HG03342 (cell line): ENCODE results near the gene TENT4B.

ENCODE experiments used
- ATAC-seq: cut with Tn5 transposase; IDR thresholded peaks from one replicate; pipeline ENCODE4 v1.9.1; 2021; ENCODE audit warnings: mild to moderate bottlenecking, moderate library complexity; ENCODE audit not compliant: unreplicated experiment

The TENT4B gene

GRCh38 chr16:50252874-50253513 lies 99.9 kb downstream of the TENT4B start:
- no peak for ATAC-seq

- ATAC-seq, result no peak
Observed at GRCh38 chr16:50253514-50253910, 100.4 kb downstream of the TENT4B start.

GRCh38 chr16:50254072-50254471 lies 101.0 kb downstream of the TENT4B start:
- no peak for ATAC-seq

- no peak for ATAC-seq
Observed at GRCh38 chr16:50255538-50255937, 102.4 kb downstream of the TENT4B start.

GRCh38 chr16:50256604-50257003 lies 103.5 kb downstream of the TENT4B start:
- no peak for ATAC-seq

- no peak for ATAC-seq
Observed at GRCh38 chr16:50257876-50258275, 104.8 kb downstream of the TENT4B start.

GRCh38 chr16:50259334-50260205 lies 106.5 kb downstream of the TENT4B start:
- no peak for ATAC-seq

- no peak for ATAC-seq
Observed at GRCh38 chr16:50260206-50261159, 107.4 kb downstream of the TENT4B start.

GRCh38 chr16:50261160-50261706 lies 108.1 kb downstream of the TENT4B start:
- no peak for ATAC-seq

GRCh38 chr16:50261707-50262235 lies 108.7 kb downstream of the TENT4B start:
- ATAC-seq, result no peak

GRCh38 chr16:50263060-50263909 lies 110.2 kb downstream of the TENT4B start:
- ATAC-seq, result no peak

GRCh38 chr16:50263940-50264929 lies 111.1 kb downstream of the TENT4B start:
- ATAC-seq, result peak; percentile 28

GRCh38 chr16:50265260-50265659 lies 112.2 kb downstream of the TENT4B start:
- no peak for ATAC-seq

GRCh38 chr16:50265716-50266336 lies 112.7 kb downstream of the TENT4B start:
- ATAC-seq, result no peak

GRCh38 chr16:50266337-50267091 lies 113.4 kb downstream of the TENT4B start, which contains the start of gene ADCY7:
Gene ADCY7, plus strand, starts transcription at chr16:50266551. Its CDS starts 21,629 bp downstream, at chr16:50288180.
- ATAC-seq, result peak; percentile 86

GRCh38 chr16:50267151-50267631 lies 114.1 kb downstream of the TENT4B start:
- ATAC-seq, result no peak

- no peak for ATAC-seq
Observed at GRCh38 chr16:50267651-50268050, 114.5 kb downstream of the TENT4B start.
